Eye (tissue), 1 donor: Measurements from ENCODE around the gene PIGH.
A peak's percentile ranks its signal among the peaks of the same experiment; 100 is the strongest.

Experiments used
- DNase-seq: peaks from one replicate; pipeline ENCODE4 v3.0.0-alpha.2; 2015

Gene PIGH

DNA sequence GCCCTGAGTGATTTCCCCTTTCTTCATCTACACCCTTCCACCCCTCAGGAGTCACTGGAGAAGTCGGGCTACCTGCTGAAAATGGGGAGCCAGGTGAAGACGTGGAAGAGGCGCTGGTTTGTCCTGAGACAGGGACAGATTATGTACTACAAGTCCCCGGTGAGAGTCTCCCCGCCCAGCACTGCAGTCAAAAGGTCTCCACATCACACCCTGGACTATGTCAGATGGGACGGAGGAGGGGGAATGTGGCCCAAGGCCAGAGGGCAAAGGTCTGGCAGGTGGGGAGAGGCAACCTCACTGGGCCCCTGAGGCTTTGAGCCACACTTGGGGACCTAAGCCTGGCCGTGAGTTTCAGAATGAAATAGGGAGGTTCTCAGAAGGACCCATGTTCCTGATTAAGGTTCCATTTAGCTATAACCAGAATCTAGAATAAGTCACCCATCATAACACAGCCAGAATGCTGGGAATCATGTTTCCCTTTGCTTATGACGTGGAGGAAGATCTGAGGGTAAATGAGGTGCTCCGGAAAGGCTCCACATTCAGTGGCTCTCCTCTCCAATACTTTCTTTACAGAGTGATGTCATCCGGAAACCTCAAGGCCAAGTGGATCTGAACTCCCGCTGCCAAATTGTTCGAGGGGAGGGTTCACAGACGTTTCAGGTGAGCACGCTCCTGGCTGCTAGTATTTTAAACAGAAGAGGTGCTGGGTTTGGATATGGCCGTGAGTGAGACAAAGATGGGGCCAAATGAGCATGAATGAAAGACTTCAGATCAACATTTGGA is 26.6 kb downstream of the PIGH start:
- DNase-seq, result no peak

DNA sequence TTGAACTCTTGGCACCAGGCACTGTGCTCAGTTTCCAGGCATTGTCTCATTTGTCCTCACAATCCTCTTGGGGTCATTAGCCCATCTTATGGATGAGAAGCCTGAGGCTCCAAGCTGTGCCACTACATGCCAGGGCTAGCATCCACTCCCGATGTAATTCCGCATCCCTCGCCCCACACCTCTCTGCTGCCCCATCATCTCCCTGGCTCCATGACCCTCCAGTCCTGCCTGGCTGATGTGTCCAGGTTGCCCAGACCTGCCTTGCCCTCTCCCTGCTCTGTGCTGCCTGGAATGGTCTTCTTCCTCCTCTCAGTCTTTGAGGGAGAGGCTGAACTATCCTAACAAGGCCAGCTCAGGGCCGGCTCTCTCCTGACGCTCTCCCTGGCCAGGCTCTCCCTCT is 27.5 kb downstream of the PIGH start:
- no peak for DNase-seq

DNA sequence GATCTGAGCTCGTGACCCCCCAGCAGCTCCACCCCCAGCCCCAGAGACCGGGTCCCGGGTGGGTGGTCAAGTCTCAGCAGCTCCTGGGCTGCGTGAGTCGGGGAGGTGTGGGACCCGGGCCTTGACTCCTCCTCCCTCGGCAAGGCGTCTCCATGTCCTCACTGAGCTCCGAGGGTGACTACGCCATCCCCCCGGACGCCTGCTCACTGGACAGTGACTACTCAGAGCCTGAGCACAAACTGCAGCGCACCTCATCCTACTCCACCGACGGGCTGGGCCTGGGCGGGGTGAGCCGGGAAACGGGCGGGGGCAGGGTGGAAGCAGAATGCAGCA is 28.1 kb downstream of the PIGH start:
- DNase-seq, result no peak

DNA sequence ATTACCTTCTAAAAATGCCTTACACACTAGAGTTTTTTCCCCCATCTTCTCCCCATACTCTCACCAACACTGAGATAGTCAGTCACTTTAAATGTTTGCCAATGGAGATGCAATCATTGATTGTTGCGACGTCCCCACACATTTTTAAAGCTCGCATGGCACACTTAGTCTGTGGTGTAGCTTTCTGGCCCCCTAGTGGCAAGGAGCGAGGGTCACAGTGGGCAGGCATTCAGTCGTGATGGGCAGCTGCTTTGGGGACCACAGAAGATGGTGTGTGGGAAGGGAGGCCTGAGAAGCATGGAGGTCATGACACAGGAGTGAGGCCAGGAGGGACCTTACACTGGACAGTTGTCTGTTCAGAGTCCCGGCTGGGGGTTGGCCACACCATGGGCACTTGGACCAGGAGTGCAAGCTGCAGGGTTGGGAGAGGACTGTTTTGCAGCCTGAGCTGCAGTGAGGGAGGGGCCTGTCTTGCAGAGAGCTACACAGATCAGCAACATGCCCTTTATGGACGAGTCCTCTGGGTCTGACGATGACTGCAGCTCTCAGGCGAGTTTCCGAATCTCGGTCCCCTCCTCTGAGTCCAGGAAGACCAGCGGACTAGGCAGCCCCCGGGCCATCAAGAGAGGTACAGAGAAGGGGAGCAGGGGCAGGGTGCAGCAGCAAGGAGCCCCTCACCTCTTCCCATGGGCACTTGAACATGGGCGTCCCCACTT is 28.6 kb downstream of the PIGH start:
- DNase-seq, result peak; percentile 84

DNA sequence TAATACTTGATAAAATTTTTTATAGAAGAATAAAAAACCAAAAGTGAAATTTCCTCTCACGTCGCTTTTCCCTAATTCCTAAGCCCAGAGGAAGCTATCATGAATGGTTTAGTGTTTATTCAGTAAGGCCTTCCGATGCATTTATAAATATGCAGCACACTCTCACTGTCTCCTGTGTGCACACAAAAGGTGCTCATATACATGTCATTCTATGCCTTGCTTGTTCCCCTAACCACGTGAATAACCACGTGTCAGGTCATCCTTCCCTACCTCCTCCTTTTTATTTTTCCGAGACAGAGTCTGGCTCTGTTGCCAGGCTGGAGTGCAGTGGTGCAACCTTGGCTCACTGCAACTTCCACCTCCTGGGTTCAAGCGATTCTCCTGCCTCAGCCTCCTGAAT is 29.6 kb downstream of the PIGH start:
- DNase-seq, result no peak

DNA sequence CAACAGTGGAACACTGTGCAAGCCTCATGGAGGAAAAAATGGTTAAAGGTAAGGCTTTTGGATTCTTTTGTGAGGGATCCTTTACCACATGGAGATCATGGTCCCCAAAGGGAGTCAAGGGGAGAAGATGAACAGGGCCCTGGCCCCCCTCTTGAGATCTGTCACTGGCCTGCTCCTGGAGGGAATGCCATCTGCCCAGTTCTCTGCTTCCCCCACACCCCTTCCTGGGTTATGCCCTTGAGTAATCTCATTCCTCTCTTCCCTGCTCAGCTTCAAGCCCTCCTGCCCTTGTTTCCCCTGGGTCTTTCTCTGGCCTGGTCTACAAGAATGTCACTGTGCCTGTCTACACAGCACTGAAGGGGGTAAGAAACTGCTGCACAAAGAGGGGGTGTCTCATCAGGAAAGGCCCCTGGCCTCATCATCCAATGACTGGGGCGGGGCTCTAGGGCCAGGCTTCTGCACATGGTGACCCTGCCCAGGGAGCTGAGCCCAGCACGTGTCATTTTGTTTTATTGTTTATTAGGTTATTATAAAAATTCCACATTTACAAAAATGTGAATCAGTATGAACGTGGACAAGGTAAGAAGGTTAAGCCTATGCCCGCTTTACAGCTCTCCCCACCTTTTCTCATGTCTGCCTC is 30.3 kb downstream of the PIGH start:
- DNase-seq, result no peak

DNA sequence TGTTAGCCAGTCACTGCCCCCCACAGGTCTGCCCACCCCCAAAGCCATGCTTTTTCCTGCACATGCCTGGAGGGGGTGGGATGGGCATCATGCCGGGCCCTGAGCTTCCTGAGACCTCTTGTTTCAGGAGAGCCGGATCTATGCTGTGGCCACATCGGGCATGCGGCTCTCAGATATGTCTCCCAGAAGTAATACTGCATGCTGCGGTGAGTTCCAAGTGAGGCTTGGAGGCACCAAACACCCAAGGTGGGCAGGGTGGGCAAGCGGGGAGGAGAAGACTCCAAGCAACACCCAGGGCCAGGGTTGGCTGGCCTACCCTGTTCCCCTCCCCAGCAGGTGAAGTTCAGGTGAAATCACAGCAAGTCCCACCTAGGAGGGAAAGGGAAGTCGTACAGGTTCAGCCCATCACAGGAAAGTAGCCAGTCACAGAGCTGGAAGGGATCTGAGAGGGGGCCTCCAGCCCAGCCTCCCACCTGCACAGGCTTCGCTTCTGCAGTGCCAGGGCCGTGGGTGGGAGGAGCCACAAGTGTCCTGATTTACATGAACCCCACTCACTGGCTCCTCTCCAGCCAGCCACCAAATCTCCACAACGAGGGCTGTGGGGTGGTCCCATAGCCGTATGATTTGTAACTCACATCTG is 30.9 kb downstream of the PIGH start:
- DNase-seq, result peak; percentile 19

DNA sequence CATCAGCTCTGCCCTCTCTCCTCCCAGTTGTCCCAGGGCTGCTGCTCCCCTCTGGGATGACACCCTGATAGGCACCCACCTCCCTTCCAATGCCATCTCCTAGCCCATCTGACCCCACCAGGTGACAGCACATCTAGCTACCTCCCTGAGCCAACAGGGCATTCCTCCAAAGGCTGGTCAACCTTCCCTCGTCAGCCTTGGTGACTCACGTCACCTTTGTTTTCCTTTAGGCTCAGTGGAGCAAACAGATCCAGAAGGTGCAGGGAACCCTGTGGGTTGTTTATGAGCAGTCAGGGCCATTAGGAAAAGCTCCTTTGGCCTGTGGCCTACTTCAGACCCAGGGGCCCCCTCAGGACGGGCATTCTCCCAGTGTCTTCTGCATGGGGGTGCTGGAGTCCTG is 32.4 kb downstream of the PIGH start:
- no peak for DNase-seq

DNA sequence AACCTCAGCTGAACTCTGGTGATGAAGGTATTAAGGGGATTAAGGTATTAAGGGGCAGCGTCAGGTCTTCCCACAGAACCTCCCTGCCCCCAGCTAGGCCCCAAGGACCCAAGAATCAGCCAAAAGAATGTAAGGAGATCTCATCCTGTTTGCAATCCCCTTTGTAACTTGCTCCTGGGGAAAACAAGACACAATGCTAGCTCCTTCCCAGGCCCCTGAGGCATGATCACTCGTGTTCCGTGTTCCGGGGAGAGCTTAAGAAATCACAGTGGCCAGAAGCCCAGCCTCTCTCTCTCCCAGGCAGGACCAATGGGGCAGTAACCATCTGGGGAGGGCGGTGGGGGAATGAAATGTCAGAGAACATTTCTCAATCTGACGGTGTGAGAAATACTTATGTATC is 33.2 kb downstream of the PIGH start:
- DNase-seq, result peak; percentile 22

DNA sequence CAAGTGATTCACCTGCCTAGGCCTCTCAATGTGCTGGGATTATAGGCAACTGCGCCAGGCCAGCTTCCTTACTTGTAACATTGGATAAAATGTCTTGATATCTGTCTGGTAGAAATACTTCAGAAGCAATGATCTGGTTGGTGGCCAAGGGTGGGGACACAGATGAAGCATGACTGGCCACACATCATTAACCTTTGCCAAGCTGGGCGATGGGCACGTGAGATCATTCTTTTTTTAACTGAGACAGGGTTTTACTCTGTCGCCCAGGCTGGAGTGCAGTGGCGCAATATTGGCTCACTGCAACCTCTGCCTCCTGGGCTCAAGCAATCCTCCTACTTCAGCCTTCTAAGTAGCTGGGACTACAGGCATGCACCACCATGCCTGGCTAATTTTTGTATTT is 35.8 kb downstream of the PIGH start:
- DNase-seq, result no peak

DNA sequence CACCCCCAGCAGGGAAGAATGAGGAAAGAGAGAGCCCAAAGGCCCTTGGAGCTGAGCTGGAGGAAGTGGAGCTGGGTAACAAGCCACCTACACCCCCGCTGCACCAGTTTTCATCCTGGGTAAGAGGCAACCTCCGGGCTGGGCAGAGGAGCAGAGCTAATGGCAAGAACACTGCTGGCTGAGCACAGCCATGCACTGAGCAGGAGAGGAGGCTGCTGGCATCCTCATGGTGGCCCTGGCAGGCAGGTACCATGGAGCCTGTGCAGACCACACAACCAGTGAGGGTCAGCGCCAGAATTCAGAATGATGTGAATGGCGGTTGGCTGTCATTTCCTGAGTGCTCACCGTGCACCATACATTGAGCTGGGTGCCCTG is 37.3 kb downstream of the PIGH start:
- no peak for DNase-seq

DNA sequence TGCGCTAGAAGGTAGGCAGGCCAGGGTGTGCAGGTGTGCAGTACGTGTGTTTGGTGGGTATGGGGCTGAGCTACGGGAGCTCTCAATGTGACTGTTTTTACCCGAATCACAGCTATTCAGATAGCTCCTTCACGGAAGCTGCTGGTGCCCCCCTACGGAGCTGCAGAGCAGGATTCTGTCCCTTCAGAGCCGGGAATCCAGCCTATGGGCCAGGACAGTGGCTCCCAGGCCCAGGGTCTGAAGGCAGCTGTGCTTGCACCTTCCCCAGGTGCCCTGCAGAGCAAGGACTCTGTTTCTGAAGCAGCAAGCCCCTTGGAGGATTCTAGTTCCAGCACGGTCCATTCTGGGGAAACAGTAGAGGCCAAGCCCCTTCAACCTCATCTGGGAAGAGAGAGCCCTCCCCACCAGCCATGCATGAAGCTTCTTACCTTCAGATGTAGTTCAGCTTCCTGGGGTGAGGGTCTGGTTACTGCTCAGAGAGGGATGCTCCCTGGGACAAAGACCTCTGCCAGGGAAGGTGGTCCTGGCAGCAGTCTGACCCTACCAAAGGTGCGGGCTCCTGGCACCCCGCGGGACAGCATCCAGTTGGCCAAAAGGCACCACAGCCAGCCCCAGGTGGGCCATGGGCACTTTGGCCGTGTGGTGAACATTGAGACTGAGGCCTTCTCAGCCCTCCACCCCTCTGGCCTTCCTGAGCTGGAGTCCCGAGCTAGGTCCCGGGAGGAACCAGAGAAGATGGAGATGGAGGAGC is 37.9 kb downstream of the PIGH start:
- no peak for DNase-seq

DNA sequence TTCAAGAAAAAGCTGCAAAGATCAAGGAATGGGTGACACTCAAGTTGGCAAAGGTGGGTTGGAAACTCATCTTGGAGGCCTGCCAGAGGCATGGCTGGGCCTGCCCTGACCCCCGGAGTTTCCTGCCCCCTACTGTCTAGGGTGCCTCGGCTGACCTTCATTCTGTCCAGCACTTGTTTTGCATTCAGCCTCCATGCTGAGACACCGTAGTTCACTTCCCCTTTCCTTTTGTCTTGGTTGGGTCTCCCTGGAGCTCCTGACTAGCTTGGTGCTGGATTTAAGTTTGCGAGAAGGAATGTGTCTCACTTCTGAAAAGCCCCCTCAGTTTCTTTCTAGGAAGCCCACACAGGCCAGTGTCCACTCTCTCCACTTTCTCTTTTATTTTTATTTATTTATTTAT is 40.4 kb downstream of the PIGH start:
- no peak for DNase-seq

DNA sequence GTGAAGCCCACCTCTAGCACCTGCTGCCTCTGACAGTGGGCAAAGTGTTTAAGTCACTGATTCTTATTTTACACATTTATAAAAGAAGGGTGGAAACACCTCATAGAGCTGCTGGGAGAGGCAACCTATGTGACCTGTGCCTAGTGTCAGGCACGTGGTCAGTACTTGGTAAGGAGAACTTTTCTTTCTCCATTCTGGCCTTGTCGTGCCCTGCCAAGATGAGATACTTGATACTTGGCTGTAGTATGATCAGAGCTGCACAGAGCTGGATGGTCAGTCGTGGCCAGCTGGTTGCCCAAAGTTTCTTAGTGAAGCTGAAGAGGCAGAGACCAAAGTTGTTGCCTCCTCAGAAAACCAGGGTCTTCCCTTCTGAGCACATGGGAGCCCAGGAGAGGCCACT is 42.4 kb downstream of the PIGH start:
- DNase-seq, result no peak

DNA sequence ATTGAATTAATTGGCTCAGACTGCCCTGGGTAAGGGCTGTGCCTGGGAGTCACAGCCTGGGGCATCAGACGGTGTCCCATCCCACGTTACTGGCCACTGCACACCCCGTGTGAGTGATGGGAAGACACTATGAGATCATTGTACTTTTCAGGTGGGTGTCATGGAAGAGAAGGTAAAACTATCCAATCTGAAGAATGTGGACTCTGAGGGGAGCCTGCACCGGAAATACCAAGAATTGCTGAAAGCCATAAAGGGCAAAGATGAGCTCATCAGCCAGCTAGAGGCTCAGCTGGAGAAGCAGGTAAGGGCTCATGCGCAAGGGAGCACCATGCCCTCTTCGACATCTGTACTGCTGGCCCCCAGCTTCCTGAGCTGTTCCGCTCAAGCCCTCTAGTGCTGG is 43.0 kb downstream of the PIGH start:
- DNase-seq, result no peak

DNA sequence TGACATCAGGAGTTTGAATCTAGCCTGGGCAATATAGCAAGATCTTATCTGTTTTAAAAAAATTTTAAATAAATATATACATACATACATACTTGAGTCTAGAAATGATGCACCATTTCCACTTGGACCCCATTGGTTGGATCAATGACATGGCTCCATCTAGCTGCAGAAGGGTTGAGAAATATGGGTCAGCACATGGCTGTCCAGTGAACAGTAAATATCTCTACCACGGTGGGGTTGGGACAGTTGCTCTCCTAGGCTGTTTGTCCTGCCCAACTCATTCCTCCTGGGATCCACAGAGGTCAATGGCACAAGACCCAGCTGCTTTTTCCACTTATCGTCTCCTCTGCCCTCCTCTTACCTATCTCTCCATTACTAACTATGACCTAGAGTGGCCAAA is 43.4 kb downstream of the PIGH start:
- DNase-seq, result no peak

DNA sequence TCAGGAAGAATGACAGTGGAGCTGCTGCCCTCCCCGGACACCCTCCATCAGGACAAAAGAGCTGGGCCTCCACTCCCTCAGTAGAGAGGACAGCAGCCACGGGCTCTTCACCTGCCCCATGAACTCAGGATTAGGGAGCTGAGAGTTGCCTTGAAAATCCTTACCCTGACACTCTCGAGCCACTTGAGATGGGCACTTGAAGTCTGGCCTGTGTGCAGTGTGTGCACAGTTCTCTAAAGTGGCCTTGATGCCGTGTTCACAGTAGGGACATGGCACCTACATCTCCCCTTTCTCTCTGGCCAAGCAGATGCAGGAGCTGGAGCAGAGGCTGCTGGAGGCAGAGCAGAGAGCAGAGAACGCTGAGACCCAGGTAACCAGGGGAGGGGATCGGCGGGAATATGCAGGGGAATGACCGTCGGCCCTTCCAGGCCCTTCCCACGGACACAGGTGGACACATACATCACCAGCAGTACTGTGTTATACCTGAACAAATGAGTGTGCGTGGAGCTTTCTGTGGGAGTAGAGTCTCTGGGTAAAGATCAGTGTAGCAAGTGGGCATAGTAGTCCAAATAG is 44.5 kb downstream of the PIGH start:
- DNase-seq, result no peak

DNA sequence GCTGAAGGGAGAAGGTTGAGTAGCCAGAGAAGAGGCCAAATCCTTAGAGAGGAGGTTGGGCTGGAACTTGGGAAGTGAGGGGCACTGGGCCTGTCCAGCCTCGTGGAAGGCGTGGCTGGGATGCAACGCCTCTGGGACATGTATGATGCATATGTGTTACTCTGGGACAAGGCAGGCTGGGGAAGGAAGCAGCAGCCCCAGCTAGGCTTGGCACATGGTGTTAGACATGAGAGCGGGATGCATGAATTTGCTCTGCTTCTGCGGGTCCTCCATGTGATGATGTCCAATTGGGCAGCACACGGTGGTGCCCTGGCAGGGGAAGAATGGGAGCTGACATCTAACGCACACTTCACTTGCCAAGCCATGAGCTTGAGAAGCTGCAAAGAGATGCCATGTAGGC is 45.7 kb downstream of the PIGH start:
- DNase-seq, result no peak

DNA sequence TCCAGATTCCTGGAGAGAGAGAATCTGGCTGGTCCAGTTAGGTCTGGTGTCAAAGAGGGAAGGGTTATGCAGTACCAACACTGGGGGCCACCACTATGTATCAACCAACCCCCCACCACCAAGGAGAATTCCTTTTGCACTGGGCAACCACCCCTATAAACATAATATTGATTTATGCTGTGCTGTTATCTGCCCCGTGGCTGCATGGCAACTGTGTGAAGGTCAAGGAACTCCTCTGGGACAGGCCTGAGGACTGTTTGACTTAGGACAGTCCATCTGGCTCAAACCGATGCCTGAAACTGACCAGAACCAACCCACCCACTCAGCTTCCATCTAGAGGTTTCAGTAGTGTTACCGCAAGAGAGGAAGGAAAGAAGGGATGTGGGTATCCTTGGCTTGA is 46.5 kb downstream of the PIGH start:
- no peak for DNase-seq

DNA sequence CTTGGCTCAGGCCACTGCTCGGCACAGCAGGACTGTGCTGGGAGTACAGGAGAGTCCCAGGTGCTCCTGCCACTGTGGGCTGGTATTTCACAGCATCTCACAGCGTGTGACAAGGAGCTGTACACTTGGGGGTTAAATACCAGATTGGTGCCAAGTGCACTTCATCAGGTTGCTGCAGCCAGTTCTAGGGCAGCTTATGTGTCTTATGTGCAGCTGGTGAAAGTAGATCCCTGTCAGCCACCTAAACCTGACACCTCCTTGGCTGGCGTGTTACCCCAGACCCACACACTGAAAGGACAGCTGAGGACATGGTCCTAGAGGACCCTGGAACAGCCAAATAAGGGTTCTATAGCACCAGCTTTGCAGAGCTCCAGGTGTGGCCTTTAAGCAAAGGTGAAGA is 48.1 kb downstream of the PIGH start:
- DNase-seq, result no peak

DNA sequence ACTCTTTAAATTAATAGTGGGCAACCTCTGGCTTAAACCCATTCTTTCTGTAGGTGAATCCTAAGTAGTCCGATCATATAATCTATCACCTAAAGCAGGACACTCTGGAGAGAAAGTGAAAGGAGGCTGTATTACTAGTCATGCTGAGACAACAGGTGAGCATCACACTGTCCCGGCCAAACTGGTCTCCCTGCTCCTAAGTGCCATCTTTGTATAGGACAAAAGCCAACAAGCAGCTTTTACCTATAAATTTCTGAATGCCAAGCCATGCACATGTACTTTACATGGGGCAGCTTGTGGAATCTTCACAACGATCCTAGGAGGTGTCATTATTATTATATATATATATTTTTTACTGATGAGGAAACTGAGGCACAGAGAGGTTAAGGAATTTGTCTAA is 48.9 kb downstream of the PIGH start:
- DNase-seq, result no peak

DNA sequence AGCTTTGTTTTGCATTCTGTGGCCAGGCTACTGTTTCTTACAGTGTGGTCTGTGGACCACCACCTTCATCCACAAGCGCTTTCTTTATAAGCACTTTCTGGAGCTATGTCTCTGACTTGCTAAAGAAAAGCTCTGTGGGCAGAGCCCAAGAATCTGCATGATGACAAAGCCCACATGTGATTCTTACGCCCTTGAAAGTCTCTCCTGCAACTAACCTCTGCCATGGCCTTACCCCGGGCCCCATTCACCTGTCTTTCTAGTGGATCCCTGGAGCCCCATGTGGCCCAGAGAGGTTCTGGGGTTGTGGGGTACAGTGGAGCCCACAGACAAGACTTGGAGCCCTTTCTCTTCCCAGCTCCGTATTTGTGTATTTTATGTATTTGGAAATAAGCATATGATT is 50.3 kb downstream of the PIGH start:
- DNase-seq, result no peak

DNA sequence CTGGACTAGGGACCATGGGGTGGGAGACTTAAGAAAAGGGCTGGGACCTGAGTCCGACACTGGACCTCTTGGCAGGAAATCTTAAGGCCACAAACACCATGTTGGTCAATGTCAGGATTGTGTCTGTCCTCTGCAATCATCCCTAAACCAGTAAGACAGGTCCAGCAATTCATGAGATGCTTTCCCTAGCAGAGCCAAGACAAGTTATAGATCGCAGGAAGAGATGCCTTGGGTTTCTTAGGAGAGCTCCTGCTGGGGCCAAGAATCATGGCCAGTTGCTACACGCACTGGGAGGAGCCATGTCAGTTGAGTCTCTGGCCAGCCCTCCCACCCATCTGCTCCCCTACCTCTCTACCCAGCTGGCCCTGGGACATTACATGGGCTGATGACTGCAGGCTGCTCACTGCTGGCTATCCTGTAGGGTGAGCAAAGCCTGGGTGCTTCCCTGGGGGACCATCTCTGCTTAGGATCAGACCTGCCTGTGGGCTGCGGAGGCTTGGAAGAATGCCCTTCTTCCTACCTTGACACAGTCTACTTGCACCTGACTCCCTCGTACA is 52.8 kb downstream of the PIGH start:
- no peak for DNase-seq
